SU-DHL-6 (cell line): ENCODE results near the gene KCTD6.

Source experiments
- H2AFZ ChIP-seq: fragments of 200-600 bp; sonication (generic); 2 replicates; pipeline ENCODE4 v1.6.1; 2014; ENCODE audit warnings: low read depth, mild to moderate bottlenecking, moderate library complexity, mixed read lengths, antibody characterized with exemption, low read length; ENCODE audit not compliant: severe bottlenecking
- H3F3A ChIP-seq: fragments of 200-600 bp; shearing (Covaris generic); 2 replicates; pipeline ENCODE4 v1.6.0; 2016; ENCODE audit warnings: antibody characterized with exemption, mild to moderate bottlenecking; ENCODE audit not compliant: insufficient read depth
- H3K27ac ChIP-seq: fragments of 200-600 bp; sonication (generic); 2 replicates; pipeline ENCODE4 v1.5.1; 2016; ENCODE audit warnings: low read depth, mild to moderate bottlenecking, low read length, moderate library complexity, mixed read lengths
- H3K27me3 ChIP-seq: fragments of 200-600 bp; sonication (generic), shearing (Covaris generic); 2 replicates; pipeline ENCODE4 v1.6.0; 2014; ENCODE audit warnings: mild to moderate bottlenecking, low read length
- H3K36me3 ChIP-seq: fragments of 200-600 bp; sonication (generic); 2 replicates; pipeline ENCODE4 v1.6.1; 2014; ENCODE audit warnings: mild to moderate bottlenecking, low read length, mixed read lengths
- H3K4me2 ChIP-seq: fragments of 300-600, 200-600 bp; shearing (Covaris generic), sonication (generic); 2 replicates; pipeline ENCODE4 v1.6.0; 2014; ENCODE audit warnings: low read length, low read depth, mild to moderate bottlenecking; ENCODE audit not compliant: poor library complexity, severe bottlenecking
- H3K4me3 ChIP-seq: fragments of 200-600 bp; sonication (generic); 2 replicates; pipeline ENCODE4 v1.5.1; 2014; ENCODE audit warnings: antibody characterized with exemption, low read length, mild to moderate bottlenecking, mixed read lengths; ENCODE audit not compliant: insufficient read depth, poor library complexity, severe bottlenecking
- H3K79me2 ChIP-seq: fragments of 200-600 bp; sonication (generic); 2 replicates; pipeline ENCODE4 v1.6.1; 2014; ENCODE audit warnings: mild to moderate bottlenecking, low read length, moderate library complexity; ENCODE audit not compliant: insufficient read depth
- H3K9ac ChIP-seq: fragments of 200-600 bp; sonication (generic); 2 replicates; pipeline ENCODE4 v1.7.0; 2014; ENCODE audit warnings: mild to moderate bottlenecking, low read length
- H3K9me2 ChIP-seq: fragments of 200-600 bp; sonication (generic); replicated peaks from 2 replicates; pipeline ENCODE4 v1.6.1; 2014; ENCODE audit warnings: low read length; ENCODE audit not compliant: insufficient read depth
- H3K9me3 ChIP-seq: fragments of 200-600 bp; sonication (generic); 2 replicates; pipeline ENCODE4 v1.6.1; 2014; ENCODE audit warnings: low read length, mixed read lengths; ENCODE audit not compliant: insufficient read depth
- H4K20me1 ChIP-seq: fragments of 200-600 bp; sonication (generic); 2 replicates; pipeline ENCODE4 v1.6.1; 2014; ENCODE audit warnings: low read depth, mild to moderate bottlenecking, antibody characterized with exemption, low read length, moderate library complexity, mixed read lengths
- CTCF ChIP-seq: fragments of 200-600 bp; sonication (generic); IDR thresholded peaks from one replicate; pipeline ENCODE4 v1.5.1; 2017; ENCODE audit warnings: antibody characterized with exemption, mild to moderate bottlenecking, low read length, moderate library complexity; ENCODE audit not compliant: insufficient read depth, poor library complexity, severe bottlenecking
- EZH2phosphoT487 ChIP-seq: fragments of 200-600 bp; sonication (generic), shearing (Covaris generic); conservative IDR thresholded peaks from 2 replicates; pipeline ENCODE4 v1.6.1; 2018; ENCODE audit warnings: mild to moderate bottlenecking, antibody characterized with exemption, low read length, moderate library complexity, mixed read lengths

The KCTD6 gene

DNA sequence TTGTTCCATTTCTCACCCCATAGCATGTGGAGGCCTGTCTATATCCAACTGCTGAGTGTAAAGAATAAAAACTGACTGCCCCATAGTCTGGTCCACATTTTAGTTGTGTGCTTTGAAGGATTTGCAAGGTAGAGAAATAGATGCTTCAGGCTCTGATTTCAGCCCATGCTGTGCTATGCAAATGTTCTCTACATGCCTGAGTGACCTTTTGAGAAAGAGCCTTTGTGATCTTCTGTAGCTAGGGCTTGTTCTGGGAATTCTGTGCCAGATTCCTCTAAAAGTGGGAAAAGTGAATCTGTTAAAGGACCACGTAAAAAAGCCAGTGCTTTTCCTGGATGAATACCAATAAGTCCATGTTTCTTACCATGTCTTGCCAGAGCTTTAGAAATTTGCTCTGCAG lies 5.2 kb downstream of the KCTD6 start:
- Histone ChIP-seq H3K4me3 (no peak overlapping the region), H3K4me2 (no peak overlapping the region), H3F3A (no peaks in the 10 kb centered on the region; the same call in 1 of the 2 replicates), H3K9me3 (no peaks in the 10 kb centered on the region), H3K79me2 (peaks cover 16% of the 10 kb centered on the region), H3K36me3 (no peaks in the 10 kb centered on the region), H3K27me3 (no peaks in the 10 kb centered on the region), H3K9me2 (no peaks in the 10 kb centered on the region), H4K20me1 (peaks cover 15% of the 10 kb centered on the region; the same call in 1 of the 2 replicates), H3K9ac (no peak overlapping the region), H3K27ac (no peak overlapping the region), H2AFZ (no peak overlapping the region)
- TF ChIP-seq CTCF (no peak), EZH2phosphoT487 (no peak)

DNA sequence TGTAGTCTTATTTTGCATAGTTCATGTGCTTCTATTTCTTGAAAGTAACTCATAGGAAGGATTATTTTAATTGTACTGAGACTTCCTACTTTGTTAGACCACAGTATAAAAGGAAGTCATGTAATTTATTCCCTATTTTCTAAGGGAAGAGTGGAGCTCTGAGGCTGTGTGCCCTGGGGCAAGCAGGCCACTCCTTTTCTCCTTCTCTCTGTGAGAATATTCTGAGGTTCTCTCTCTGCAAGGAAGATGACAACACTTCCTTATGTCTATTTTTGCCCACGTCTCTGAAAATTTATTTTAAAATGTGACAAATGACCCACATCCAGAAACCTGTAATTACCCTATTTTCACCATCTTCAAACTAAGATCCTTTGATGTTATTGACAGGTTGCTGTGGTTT lies 11.0 kb downstream of the KCTD6 start:
- no peaks in the 10 kb centered on the region; the same call in 1 of the 2 replicates for H3K79me2 ChIP-seq
- no peak for TF ChIP-seq CTCF
- no peak overlapping the region for H3K4me2 ChIP-seq
- H3K36me3 ChIP-seq: no peaks in the 10 kb centered on the region
- no peak overlapping the region for H3K4me3 ChIP-seq
- no peak overlapping the region for H3K27ac ChIP-seq
- no peaks in the 10 kb centered on the region for H3F3A ChIP-seq
- no peaks in the 10 kb centered on the region for H3K9me3 ChIP-seq
- H2AFZ ChIP-seq: no peak overlapping the region
- H3K9me2 ChIP-seq: no peaks in the 10 kb centered on the region
- peaks cover 3% of the 10 kb centered on the region; the same call in 1 of the 2 replicates for H4K20me1 ChIP-seq
- H3K27me3 ChIP-seq: no peaks in the 10 kb centered on the region
- no peak overlapping the region for H3K9ac ChIP-seq

DNA sequence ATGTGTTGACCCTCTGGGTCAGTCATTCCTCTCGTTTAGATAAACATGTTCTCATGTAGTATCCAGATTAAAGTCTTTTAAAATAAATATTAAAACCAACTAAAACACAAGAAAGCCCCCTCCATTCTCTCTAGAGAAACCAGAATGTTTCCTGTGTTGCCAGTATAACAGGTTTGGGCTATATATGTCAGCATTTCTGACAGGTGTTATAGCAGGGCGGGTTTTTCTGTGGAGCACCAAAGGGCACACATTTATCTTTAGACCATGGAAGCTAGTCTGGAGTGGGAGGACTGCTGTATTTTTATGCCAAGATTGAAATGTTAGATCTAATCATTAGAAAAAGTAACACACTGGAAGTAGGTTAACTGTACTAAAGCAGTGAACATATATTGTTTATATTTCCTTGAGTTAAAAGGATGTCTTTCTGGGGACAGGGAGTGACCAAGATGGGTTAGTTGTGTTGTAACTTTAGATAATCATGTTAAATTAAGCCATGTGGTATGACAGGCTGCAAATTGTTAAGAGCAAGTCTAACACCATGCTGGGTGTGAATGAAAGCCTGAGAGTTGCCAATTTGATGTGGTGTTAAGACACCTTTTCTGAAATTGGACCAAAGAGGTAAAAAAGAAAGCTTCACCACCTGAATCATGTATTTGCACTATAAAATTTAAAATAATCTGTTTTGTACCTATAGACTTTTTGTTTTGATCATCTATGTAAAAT lies 15.6 kb downstream of the KCTD6 start:
- peaks cover 3% of the 10 kb centered on the region; the same call in 1 of the 2 replicates for H4K20me1 ChIP-seq
- H3F3A ChIP-seq: no peaks in the 10 kb centered on the region
- H3K79me2 ChIP-seq: no peaks in the 10 kb centered on the region
- H3K27ac ChIP-seq: no peak overlapping the region
- H2AFZ ChIP-seq: no peak overlapping the region
- H3K36me3 ChIP-seq: no peaks in the 10 kb centered on the region
- no peak overlapping the region for H3K4me2 ChIP-seq
- no peaks in the 10 kb centered on the region for H3K9me2 ChIP-seq
- TF ChIP-seq EZH2phosphoT487 (no peak), CTCF (no peak)
- no peak overlapping the region for H3K9ac ChIP-seq
- H3K4me3 ChIP-seq: no peak overlapping the region
- no peaks in the 10 kb centered on the region for H3K27me3 ChIP-seq
- H3K9me3 ChIP-seq: no peaks in the 10 kb centered on the region
